ENCODE measurements around the gene CA9.

- TF ChIP-seq CTCF (conservative IDR thresholded peaks at IDR 0.05; ENCODE audit: low read length) (no peak), EZH2phosphoT487 (IDR thresholded peaks at IDR 0.05; ENCODE audit: borderline replicate concordance) (no peak)
Observed at GRCh38 chr9:35636135-35636876, 37.4 kb upstream of the CA9 start.
